HEK293 (cell line): ENCODE measurements around the gene SRSF2.

ENCODE experiments used
- CTCF ChIA-PET: fragments of 350-600 bp; formaldehyde crosslinking; extraction: SDS; loops from one replicate; lab custom pipeline; 2021; ENCODE audit warnings: antibody characterized with exemption; lab: Yijun Ruan, JAX
- POLR2A ChIA-PET: fragments of 300-600 bp; formaldehyde crosslinking; extraction: SDS; loops from one replicate; lab custom pipeline; 2020; ENCODE audit warnings: antibody characterized with exemption, inconsistent platforms; lab: Yijun Ruan, JAX
- H3K27ac ChIP-seq: fragments of 200-500 bp; sonication (Bioruptor generic); 2 replicates; pipeline ENCODE4 v1.5.1; 2014; ENCODE audit warnings: low read depth, low read length, control low read depth, inconsistent platforms; ENCODE audit errors: extremely low read depth
- H3K36me3 ChIP-seq, 2 experiments: fragments of 200-500 bp in 1 of 2; sonication (Bioruptor generic) in 1 of 2; 1 replicate in 1 of 2; 2 replicates in 1 of 2; pipeline ENCODE4 v1.5.1; 2014 to 2017; ENCODE audit warnings: inconsistent platforms in 2 of 2, low read length in 2 of 2; ENCODE audit not compliant: control insufficient read depth in 2 of 2, insufficient read depth in 1 of 2
- H3K4me1 ChIP-seq: fragments of 200-500 bp; sonication (Bioruptor generic); 2 replicates; pipeline ENCODE4 v1.5.1; 2014; ENCODE audit warnings: mild to moderate bottlenecking, low read length, inconsistent platforms; ENCODE audit not compliant: control insufficient read depth, insufficient read depth
- H3K4me3 ChIP-seq: 2 replicates; pipeline ENCODE4 v1.5.1; 2011; ENCODE audit warnings: low read depth, mild to moderate bottlenecking, control low read depth, low read length, moderate library complexity
- H3K9me3 ChIP-seq: fragments of 200-500 bp; sonication (Bioruptor generic); 2 replicates; pipeline ENCODE4 v1.5.1; 2014; ENCODE audit warnings: low read depth, low read length, inconsistent platforms; ENCODE audit not compliant: control insufficient read depth, insufficient read depth
- FEZF1 ChIP-seq: fragments of 450-650 bp; formaldehyde crosslinking; IDR thresholded peaks from 2 replicates; pipeline ENCODE4 v1.5.1; 2016; ENCODE audit warnings: missing biosample characterization, missing genetic modification characterization
- GFI1B ChIP-seq: fragments of 450-650 bp; formaldehyde crosslinking; IDR thresholded peaks from 2 replicates; pipeline ENCODE4 v1.5.1; 2016; ENCODE audit warnings: missing biosample characterization, missing genetic modification characterization
- OVOL3 ChIP-seq: fragments of 450-650 bp; formaldehyde crosslinking; IDR thresholded peaks from 2 replicates; pipeline ENCODE4 v1.5.1; 2016; ENCODE audit warnings: missing biosample characterization, missing genetic modification characterization
- ZBTB1 ChIP-seq: fragments of 450-650 bp; formaldehyde crosslinking; IDR thresholded peaks from 2 replicates; pipeline ENCODE4 v1.5.1; 2016; ENCODE audit warnings: missing biosample characterization, missing genetic modification characterization
- ZBTB8A ChIP-seq: fragments of 450-650 bp; formaldehyde crosslinking; IDR thresholded peaks from 2 replicates; pipeline ENCODE4 v1.5.1; 2016; ENCODE audit warnings: missing biosample characterization, missing genetic modification characterization
- ZEB2 ChIP-seq: fragments of 450-650 bp; formaldehyde crosslinking; IDR thresholded peaks from 2 replicates; pipeline ENCODE4 v1.5.1; 2016; ENCODE audit warnings: missing biosample characterization, missing genetic modification characterization
- ZNF10 ChIP-seq: fragments of 450-650 bp; formaldehyde crosslinking; IDR thresholded peaks from 2 replicates; pipeline ENCODE4 v1.5.1; 2017; ENCODE audit warnings: missing biosample characterization, missing genetic modification characterization
- ZNF146 ChIP-seq: fragments of 450-650 bp; formaldehyde crosslinking; IDR thresholded peaks from 2 replicates; pipeline ENCODE4 v1.5.1; 2016; ENCODE audit warnings: missing biosample characterization, missing genetic modification characterization
- ZNF2 ChIP-seq: fragments of 450-650 bp; formaldehyde crosslinking; IDR thresholded peaks from 2 replicates; pipeline ENCODE4 v1.5.1; 2016; ENCODE audit warnings: missing biosample characterization, missing genetic modification characterization
- ZNF324 ChIP-seq: fragments of 450-650 bp; formaldehyde crosslinking; IDR thresholded peaks from 2 replicates; pipeline ENCODE4 v1.5.1; 2016; ENCODE audit warnings: missing biosample characterization, missing genetic modification characterization
- ZNF555 ChIP-seq: fragments of 450-650 bp; formaldehyde crosslinking; conservative IDR thresholded peaks from 2 replicates; pipeline ENCODE4 v1.5.1; 2017; ENCODE audit warnings: missing biosample characterization, mild to moderate bottlenecking, missing genetic modification characterization, inconsistent platforms
- ZNF600 ChIP-seq: fragments of 450-650 bp; formaldehyde crosslinking; IDR thresholded peaks from 2 replicates; pipeline ENCODE4 v1.5.1; 2016; ENCODE audit warnings: missing biosample characterization, missing genetic modification characterization
- ZNF621 ChIP-seq: fragments of 450-650 bp; formaldehyde crosslinking; IDR thresholded peaks from 2 replicates; pipeline ENCODE4 v1.5.1; 2017; ENCODE audit warnings: missing biosample characterization, missing genetic modification characterization
- ZNF747 ChIP-seq: fragments of 450-650 bp; formaldehyde crosslinking; IDR thresholded peaks from 2 replicates; pipeline ENCODE4 v1.5.1; 2016; ENCODE audit warnings: missing biosample characterization, missing genetic modification characterization
- TF ChIP-seq, protein P1 (sequence below): fragments of 450-650 bp; formaldehyde crosslinking; conservative IDR thresholded peaks from 2 replicates; pipeline ENCODE4 v1.5.1; 2016; ENCODE audit warnings: low read depth, missing biosample characterization, missing genetic modification characterization
- TF ChIP-seq, protein P2 (sequence below): fragments of 450-650 bp; formaldehyde crosslinking; IDR thresholded peaks from 2 replicates; pipeline ENCODE4 v1.5.1; 2016; ENCODE audit warnings: missing biosample characterization, missing genetic modification characterization
- TF ChIP-seq, protein P3 (sequence below): fragments of 450-650 bp; formaldehyde crosslinking; IDR thresholded peaks from 2 replicates; pipeline ENCODE4 v1.5.1; 2017; ENCODE audit warnings: missing biosample characterization, missing genetic modification characterization
- TF ChIP-seq, protein P4 (sequence below): fragments of 450-650 bp; formaldehyde crosslinking; IDR thresholded peaks from 2 replicates; pipeline ENCODE4 v1.5.1; 2016; ENCODE audit warnings: missing biosample characterization, missing genetic modification characterization
- TF ChIP-seq, protein P5 (sequence below): fragments of 450-650 bp; formaldehyde crosslinking; IDR thresholded peaks from 2 replicates; pipeline ENCODE4 v1.5.1; 2016; ENCODE audit warnings: missing biosample characterization, missing genetic modification characterization

SRSF2 gene

DNA sequence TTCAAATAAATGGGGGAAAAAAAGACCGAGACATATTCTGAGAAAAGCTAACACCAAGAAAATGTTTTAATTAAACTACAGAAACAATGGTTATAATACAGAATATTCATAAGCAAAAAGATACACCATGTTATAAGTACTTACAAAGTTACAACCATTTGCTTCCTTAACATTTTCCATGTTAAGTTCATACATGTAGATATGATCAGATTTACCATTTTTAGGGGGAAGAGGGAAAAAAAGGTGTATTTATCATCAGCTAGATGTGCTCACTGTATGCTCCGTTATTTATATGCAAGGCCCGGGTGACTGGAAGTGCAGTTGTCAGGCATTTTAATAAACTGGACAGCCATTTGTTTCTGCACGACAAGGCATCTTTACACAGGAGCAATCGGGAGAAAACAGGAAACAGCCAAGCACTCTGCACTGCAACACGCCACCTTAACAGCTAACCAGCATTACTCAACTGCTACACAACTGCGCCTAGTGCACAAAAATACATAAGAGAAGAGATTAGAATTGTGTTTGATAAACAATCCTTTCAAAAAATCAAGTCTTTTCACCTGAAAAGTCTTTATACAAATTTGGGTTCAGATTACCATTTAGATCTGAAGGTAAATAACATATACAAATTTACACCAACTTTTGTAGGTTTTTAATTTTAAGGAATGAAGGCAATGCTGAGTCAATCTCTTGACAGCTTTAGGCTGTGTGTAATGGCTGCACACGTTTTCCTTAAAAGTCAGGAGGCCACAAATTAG, 2.9 kb downstream of the SRSF2 start:
- Histone ChIP-seq H3K9me3 (no peaks in the 10 kb centered on the region), H3K4me3 (peak overlapping the region; percentile 67), H3K4me1 (peaks cover 15% of the 10 kb centered on the region), H3K36me3 (peaks cover 40 to 66% of the 10 kb centered on the region in 2 experiments), H3K27ac (no peak overlapping the region)
- TF ChIP-seq GFI1B (tag by site-specific recombination) (no peak), ZNF600 (tag by site-specific recombination) (peak; percentile 52; the same call in 1 of the 2 replicates), FEZF1 (tag by site-specific recombination) (0 out of 2 replicates have a peak, but pooled peaks have one; percentile 11), ZEB2 (tag by site-specific recombination) (no peak), ZNF146 (tag by site-specific recombination) (no peak), ZNF324 (tag by site-specific recombination) (no peak), ZNF555 (no peak), ZNF10 (tag by site-specific recombination) (peak; percentile 47; the same call in 1 of the 2 replicates), ZBTB1 (tag by site-specific recombination) (no peak), ZNF747 (tag by site-specific recombination) (no peak), ZNF621 (tag by site-specific recombination) (no peak), OVOL3 (no peak), ZBTB8A (tag by site-specific recombination) (no peak), ZNF2 (tag by site-specific recombination) (peak; percentile 11; the same call in 1 of the 2 replicates)
- TF ChIP-seq, protein P1, sequence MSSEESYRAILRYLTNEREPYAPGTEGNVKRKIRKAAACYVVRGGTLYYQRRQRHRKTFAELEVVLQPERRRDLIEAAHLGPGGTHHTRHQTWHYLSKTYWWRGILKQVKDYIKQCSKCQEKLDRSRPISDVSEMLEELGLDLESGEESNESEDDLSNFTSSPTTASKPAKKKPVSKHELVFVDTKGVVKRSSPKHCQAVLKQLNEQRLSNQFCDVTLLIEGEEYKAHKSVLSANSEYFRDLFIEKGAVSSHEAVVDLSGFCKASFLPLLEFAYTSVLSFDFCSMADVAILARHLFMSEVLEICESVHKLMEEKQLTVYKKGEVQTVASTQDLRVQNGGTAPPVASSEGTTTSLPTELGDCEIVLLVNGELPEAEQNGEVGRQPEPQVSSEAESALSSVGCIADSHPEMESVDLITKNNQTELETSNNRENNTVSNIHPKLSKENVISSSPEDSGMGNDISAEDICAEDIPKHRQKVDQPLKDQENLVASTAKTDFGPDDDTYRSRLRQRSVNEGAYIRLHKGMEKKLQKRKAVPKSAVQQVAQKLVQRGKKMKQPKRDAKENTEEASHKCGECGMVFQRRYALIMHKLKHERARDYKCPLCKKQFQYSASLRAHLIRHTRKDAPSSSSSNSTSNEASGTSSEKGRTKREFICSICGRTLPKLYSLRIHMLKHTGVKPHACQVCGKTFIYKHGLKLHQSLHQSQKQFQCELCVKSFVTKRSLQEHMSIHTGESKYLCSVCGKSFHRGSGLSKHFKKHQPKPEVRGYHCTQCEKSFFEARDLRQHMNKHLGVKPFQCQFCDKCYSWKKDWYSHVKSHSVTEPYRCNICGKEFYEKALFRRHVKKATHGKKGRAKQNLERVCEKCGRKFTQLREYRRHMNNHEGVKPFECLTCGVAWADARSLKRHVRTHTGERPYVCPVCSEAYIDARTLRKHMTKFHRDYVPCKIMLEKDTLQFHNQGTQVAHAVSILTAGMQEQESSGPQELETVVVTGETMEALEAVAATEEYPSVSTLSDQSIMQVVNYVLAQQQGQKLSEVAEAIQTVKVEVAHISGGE, result 0 out of 2 replicates have a peak, but pooled peaks have one; percentile 1
- TF ChIP-seq, protein P2, sequence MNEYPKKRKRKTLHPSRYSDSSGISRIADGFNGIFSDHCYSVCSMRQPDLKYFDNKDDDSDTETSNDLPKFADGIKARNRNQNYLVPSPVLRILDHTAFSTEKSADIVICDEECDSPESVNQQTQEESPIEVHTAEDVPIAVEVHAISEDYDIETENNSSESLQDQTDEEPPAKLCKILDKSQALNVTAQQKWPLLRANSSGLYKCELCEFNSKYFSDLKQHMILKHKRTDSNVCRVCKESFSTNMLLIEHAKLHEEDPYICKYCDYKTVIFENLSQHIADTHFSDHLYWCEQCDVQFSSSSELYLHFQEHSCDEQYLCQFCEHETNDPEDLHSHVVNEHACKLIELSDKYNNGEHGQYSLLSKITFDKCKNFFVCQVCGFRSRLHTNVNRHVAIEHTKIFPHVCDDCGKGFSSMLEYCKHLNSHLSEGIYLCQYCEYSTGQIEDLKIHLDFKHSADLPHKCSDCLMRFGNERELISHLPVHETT, result no peak
- TF ChIP-seq, protein P3, sequence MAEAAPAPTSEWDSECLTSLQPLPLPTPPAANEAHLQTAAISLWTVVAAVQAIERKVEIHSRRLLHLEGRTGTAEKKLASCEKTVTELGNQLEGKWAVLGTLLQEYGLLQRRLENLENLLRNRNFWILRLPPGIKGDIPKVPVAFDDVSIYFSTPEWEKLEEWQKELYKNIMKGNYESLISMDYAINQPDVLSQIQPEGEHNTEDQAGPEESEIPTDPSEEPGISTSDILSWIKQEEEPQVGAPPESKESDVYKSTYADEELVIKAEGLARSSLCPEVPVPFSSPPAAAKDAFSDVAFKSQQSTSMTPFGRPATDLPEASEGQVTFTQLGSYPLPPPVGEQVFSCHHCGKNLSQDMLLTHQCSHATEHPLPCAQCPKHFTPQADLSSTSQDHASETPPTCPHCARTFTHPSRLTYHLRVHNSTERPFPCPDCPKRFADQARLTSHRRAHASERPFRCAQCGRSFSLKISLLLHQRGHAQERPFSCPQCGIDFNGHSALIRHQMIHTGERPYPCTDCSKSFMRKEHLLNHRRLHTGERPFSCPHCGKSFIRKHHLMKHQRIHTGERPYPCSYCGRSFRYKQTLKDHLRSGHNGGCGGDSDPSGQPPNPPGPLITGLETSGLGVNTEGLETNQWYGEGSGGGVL (tag by site-specific recombination), result no peak
- TF ChIP-seq, protein P4, sequence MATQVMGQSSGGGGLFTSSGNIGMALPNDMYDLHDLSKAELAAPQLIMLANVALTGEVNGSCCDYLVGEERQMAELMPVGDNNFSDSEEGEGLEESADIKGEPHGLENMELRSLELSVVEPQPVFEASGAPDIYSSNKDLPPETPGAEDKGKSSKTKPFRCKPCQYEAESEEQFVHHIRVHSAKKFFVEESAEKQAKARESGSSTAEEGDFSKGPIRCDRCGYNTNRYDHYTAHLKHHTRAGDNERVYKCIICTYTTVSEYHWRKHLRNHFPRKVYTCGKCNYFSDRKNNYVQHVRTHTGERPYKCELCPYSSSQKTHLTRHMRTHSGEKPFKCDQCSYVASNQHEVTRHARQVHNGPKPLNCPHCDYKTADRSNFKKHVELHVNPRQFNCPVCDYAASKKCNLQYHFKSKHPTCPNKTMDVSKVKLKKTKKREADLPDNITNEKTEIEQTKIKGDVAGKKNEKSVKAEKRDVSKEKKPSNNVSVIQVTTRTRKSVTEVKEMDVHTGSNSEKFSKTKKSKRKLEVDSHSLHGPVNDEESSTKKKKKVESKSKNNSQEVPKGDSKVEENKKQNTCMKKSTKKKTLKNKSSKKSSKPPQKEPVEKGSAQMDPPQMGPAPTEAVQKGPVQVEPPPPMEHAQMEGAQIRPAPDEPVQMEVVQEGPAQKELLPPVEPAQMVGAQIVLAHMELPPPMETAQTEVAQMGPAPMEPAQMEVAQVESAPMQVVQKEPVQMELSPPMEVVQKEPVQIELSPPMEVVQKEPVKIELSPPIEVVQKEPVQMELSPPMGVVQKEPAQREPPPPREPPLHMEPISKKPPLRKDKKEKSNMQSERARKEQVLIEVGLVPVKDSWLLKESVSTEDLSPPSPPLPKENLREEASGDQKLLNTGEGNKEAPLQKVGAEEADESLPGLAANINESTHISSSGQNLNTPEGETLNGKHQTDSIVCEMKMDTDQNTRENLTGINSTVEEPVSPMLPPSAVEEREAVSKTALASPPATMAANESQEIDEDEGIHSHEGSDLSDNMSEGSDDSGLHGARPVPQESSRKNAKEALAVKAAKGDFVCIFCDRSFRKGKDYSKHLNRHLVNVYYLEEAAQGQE, result no peak
- TF ChIP-seq, protein P5, sequence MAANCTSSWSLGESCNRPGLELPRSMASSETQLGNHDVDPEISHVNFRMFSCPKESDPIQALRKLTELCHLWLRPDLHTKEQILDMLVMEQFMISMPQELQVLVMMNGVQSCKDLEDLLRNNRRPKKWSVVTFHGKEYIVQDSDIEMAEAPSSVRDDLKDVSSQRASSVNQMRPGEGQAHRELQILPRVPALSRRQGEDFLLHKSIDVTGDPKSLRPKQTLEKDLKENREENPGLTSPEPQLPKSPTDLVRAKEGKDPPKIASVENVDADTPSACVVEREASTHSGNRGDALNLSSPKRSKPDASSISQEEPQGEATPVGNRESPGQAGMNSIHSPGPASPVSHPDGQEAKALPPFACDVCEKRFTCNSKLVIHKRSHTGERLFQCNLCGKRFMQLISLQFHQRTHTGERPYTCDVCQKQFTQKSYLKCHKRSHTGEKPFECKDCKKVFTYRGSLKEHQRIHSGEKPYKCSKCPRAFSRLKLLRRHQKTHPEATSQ (tag by site-specific recombination), result no peak
- POLR2A ChIA-PET, result interaction anchor here (0.7 to 4.8 kb wide), 4 partner anchors 8 to 17 kb away, joined by 3 to 68 read pairs (median 6); partner anchors contain the start of genes JMJD6 and METTL23
- CTCF ChIA-PET, result interaction anchor here (0.8 to 2.8 kb wide), 3 partner anchors 8 to 52 kb away, joined by 3 to 13 read pairs (median 6); partner anchors contain the start of genes JMJD6 and METTL23
